Measurements from ENCODE around the gene KIF19. TPM values are rescaled to one million over a fixed set of nuclear protein-coding genes. Genes with fewer than 3 reads are reported as not detected.

The KIF19 gene
- polyA plus RNA-seq, 4 donors = 0.45 to 4.5 (median 2.4) TPM

- Histone ChIP-seq H3K27ac (ENCODE audit: low read depth in 1 of 3, low read length in 2 of 3) (no peak overlapping the region), H3K4me3 (ENCODE audit: low read depth in 1 of 3, low read length in 3 of 3) (no peak overlapping the region), H3K27me3 (ENCODE audit: control insufficient read depth in 3 of 3, insufficient read depth in 3 of 3, low read length in 3 of 3) (no peaks in the 10 kb centered on the region), H3K4me1 (ENCODE audit: control insufficient read depth in 3 of 3, insufficient read depth in 2 of 3, low read depth in 1 of 3, low read length in 2 of 3) (peaks cover 4 to 29% (median 10%) of the 10 kb centered on the region in 3 donors), H3K9me3 (ENCODE audit: control insufficient read depth in 2 of 2, insufficient read depth in 1 of 2, low read depth in 1 of 2, low read length in 1 of 2) (peaks cover 0 to 3% of the 10 kb centered on the region in 2 donors), H3K36me3 (ENCODE audit: control insufficient read depth in 3 of 3, insufficient read depth in 2 of 3, low read depth in 1 of 3, low read length in 3 of 3) (no peaks in the 10 kb centered on the region)
- DNase-seq = peak in 1 of 2 donors; percentile 35
- FAIRE-seq = no peak
- 79 to 84% (median 84%) methylated on average over 12 of the region's 12 CpGs for WGBS, 3 donors
These were observed 63.2 kb downstream of the KIF19 start for GRCh38 chr17:74389084-74389753.

GRCh38 chr17:74389937-74390679 lies 64.1 kb downstream of the KIF19 start:
- 78 to 85% (median 80%) methylated on average over 2 of the region's 2 CpGs for WGBS, 3 donors
- DNase-seq = no peak
- peaks cover 0 to 3% of the 10 kb centered on the region in 2 donors for H3K9me3 ChIP-seq (ENCODE audit: control insufficient read depth in 2 of 2, insufficient read depth in 1 of 2, low read depth in 1 of 2, low read length in 1 of 2)

GRCh38 chr17:74390680-74391653 lies 64.9 kb downstream of the KIF19 start:
- no peak overlapping the region for H3K27ac ChIP-seq (ENCODE audit: low read depth in 1 of 3, low read length in 2 of 3)
- WGBS, 3 donors = 81 to 88% (median 82%) methylated on average over 11 of the region's 11 CpGs
- H3K4me1 ChIP-seq (ENCODE audit: control insufficient read depth in 3 of 3, insufficient read depth in 2 of 3, low read depth in 1 of 3, low read length in 2 of 3) = peaks cover 4 to 34% (median 10%) of the 10 kb centered on the region in 3 donors
- no peaks in the 10 kb centered on the region for H3K36me3 ChIP-seq (ENCODE audit: control insufficient read depth in 3 of 3, insufficient read depth in 2 of 3, low read depth in 1 of 3, low read length in 3 of 3)
- peaks cover 0 to 3% of the 10 kb centered on the region in 2 donors for H3K9me3 ChIP-seq (ENCODE audit: control insufficient read depth in 2 of 2, insufficient read depth in 1 of 2, low read depth in 1 of 2, low read length in 1 of 2)
- no peaks in the 10 kb centered on the region for H3K27me3 ChIP-seq (ENCODE audit: control insufficient read depth in 3 of 3, insufficient read depth in 3 of 3, low read length in 3 of 3)
- H3K4me3 ChIP-seq (ENCODE audit: low read depth in 1 of 3, low read length in 3 of 3) = no peak overlapping the region
- DNase-seq (no peak), FAIRE-seq (no peak)

More at GRCh38 chr17:74389937-74390679, 64.1 kb downstream of the KIF19 start:
- Histone ChIP-seq H3K27ac (ENCODE audit: low read depth in 1 of 3, low read length in 2 of 3) (no peak overlapping the region), H3K36me3 (ENCODE audit: control insufficient read depth in 3 of 3, insufficient read depth in 2 of 3, low read depth in 1 of 3, low read length in 3 of 3) (no peaks in the 10 kb centered on the region), H3K4me3 (ENCODE audit: low read depth in 1 of 3, low read length in 3 of 3) (no peak overlapping the region), H3K27me3 (ENCODE audit: control insufficient read depth in 3 of 3, insufficient read depth in 3 of 3, low read length in 3 of 3) (no peaks in the 10 kb centered on the region), H3K4me1 (ENCODE audit: control insufficient read depth in 3 of 3, insufficient read depth in 2 of 3, low read depth in 1 of 3, low read length in 2 of 3) (peaks cover 4 to 32% (median 10%) of the 10 kb centered on the region in 3 donors)
- no peak for FAIRE-seq

- Histone ChIP-seq H3K27me3 (ENCODE audit: control insufficient read depth in 3 of 3, insufficient read depth in 3 of 3, low read length in 3 of 3) (no peaks in the 10 kb centered on the region), H3K9me3 (ENCODE audit: control insufficient read depth in 2 of 2, insufficient read depth in 1 of 2, low read depth in 1 of 2, low read length in 1 of 2) (peaks cover 0 to 3% of the 10 kb centered on the region in 2 donors), H3K4me3 (ENCODE audit: low read depth in 1 of 3, low read length in 3 of 3) (no peak overlapping the region), H3K4me1 (ENCODE audit: control insufficient read depth in 3 of 3, insufficient read depth in 2 of 3, low read depth in 1 of 3, low read length in 2 of 3) (peaks cover 4 to 27% (median 5%) of the 10 kb centered on the region in 3 donors), H3K27ac (ENCODE audit: low read depth in 1 of 3, low read length in 2 of 3) (no peak overlapping the region), H3K36me3 (ENCODE audit: control insufficient read depth in 3 of 3, insufficient read depth in 2 of 3, low read depth in 1 of 3, low read length in 3 of 3) (no peaks in the 10 kb centered on the region)
- DNase-seq = no peak
- 59 to 71% (median 70%) methylated on average over 5 of the region's 5 CpGs for WGBS, 3 donors
- FAIRE-seq = no peak
These were observed 65.7 kb downstream of the KIF19 start for GRCh38 chr17:74391771-74392170.

- DNase-seq (no peak), FAIRE-seq (no peak)
- Histone ChIP-seq H3K9me3 (ENCODE audit: control insufficient read depth in 2 of 2, insufficient read depth in 1 of 2, low read depth in 1 of 2, low read length in 1 of 2) (peaks cover 0 to 3% of the 10 kb centered on the region in 2 donors), H3K4me1 (ENCODE audit: control insufficient read depth in 3 of 3, insufficient read depth in 2 of 3, low read depth in 1 of 3, low read length in 2 of 3) (peaks cover 0 to 20% (median 0%) of the 10 kb centered on the region in 3 donors), H3K36me3 (ENCODE audit: control insufficient read depth in 3 of 3, insufficient read depth in 2 of 3, low read depth in 1 of 3, low read length in 3 of 3) (no peaks in the 10 kb centered on the region), H3K27ac (ENCODE audit: low read depth in 1 of 3, low read length in 2 of 3) (no peak overlapping the region), H3K27me3 (ENCODE audit: control insufficient read depth in 3 of 3, insufficient read depth in 3 of 3, low read length in 3 of 3) (no peaks in the 10 kb centered on the region), H3K4me3 (ENCODE audit: low read depth in 1 of 3, low read length in 3 of 3) (no peak overlapping the region)
- WGBS, 3 donors = 68 to 78% (median 71%) methylated on average over 5 of the region's 5 CpGs
These were observed 66.8 kb downstream of the KIF19 start for GRCh38 chr17:74392848-74393247.

- Histone ChIP-seq H3K4me3 (ENCODE audit: low read depth in 1 of 3, low read length in 3 of 3) (no peak overlapping the region), H3K27me3 (ENCODE audit: control insufficient read depth in 3 of 3, insufficient read depth in 3 of 3, low read length in 3 of 3) (no peaks in the 10 kb centered on the region), H3K4me1 (ENCODE audit: control insufficient read depth in 3 of 3, insufficient read depth in 2 of 3, low read depth in 1 of 3, low read length in 2 of 3) (peaks cover 0 to 16% (median 0%) of the 10 kb centered on the region in 3 donors), H3K36me3 (ENCODE audit: control insufficient read depth in 3 of 3, insufficient read depth in 2 of 3, low read depth in 1 of 3, low read length in 3 of 3) (no peaks in the 10 kb centered on the region), H3K9me3 (ENCODE audit: control insufficient read depth in 2 of 2, insufficient read depth in 1 of 2, low read depth in 1 of 2, low read length in 1 of 2) (peaks cover 0 to 3% of the 10 kb centered on the region in 2 donors), H3K27ac (ENCODE audit: low read depth in 1 of 3, low read length in 2 of 3) (no peak overlapping the region)
- DNase-seq (no peak), FAIRE-seq (no peak)
- WGBS, 3 donors = 75 to 80% (median 79%) methylated on average over 6 of the region's 6 CpGs
These were observed 67.4 kb downstream of the KIF19 start for GRCh38 chr17:74393346-74393942.

- no peak for FAIRE-seq
- H3K27ac ChIP-seq (ENCODE audit: low read depth in 1 of 3, low read length in 2 of 3) = no peak overlapping the region
- no peaks in the 10 kb centered on the region for H3K36me3 ChIP-seq (ENCODE audit: control insufficient read depth in 3 of 3, insufficient read depth in 2 of 3, low read depth in 1 of 3, low read length in 3 of 3)
- WGBS, 3 donors = 84 to 90% (median 86%) methylated on average over 12 of the region's 12 CpGs
- H3K9me3 ChIP-seq (ENCODE audit: control insufficient read depth in 2 of 2, insufficient read depth in 1 of 2, low read depth in 1 of 2, low read length in 1 of 2) = peaks cover 0 to 3% of the 10 kb centered on the region in 2 donors
- no peak overlapping the region for H3K4me3 ChIP-seq (ENCODE audit: low read depth in 1 of 3, low read length in 3 of 3)
- H3K4me1 ChIP-seq (ENCODE audit: control insufficient read depth in 3 of 3, insufficient read depth in 2 of 3, low read depth in 1 of 3, low read length in 2 of 3) = peaks cover 0 to 7% (median 0%) of the 10 kb centered on the region in 3 donors
- H3K27me3 ChIP-seq (ENCODE audit: control insufficient read depth in 3 of 3, insufficient read depth in 3 of 3, low read length in 3 of 3) = no peaks in the 10 kb centered on the region
- no peak for DNase-seq
These were observed 68.4 kb downstream of the KIF19 start for GRCh38 chr17:74394275-74394950.

All from small intestine (tissue), 7 donors.